ENCODE data around the gene TRIM13.

The TRIM13 gene

DNA sequence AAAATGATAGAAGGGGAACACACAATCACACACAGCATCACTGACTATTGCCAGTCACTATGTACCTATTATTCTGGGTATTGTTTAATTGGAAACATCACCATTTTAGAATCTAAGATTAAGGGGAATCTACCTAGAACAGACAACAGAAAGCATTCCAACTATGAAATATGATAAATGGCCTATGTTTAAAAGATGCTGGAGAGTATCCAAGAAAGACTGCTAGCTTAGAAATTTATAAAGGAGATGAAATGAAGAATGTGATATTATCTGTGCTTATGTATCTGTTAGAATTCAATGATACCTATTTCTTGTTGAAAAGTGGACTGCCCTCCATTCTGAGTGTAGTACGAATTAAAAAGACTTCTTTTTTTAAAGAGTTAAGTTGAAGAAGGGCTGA lies 68.9 kb downstream of the TRIM13 start:
- Histone ChIP-seq H3K36me3 (ENCODE audit: control insufficient read depth, insufficient read depth, low read length) (peaks cover 22% of the 10 kb centered on the region), H3K4me3 (ENCODE audit: low read depth, low read length) (no peak overlapping the region), H3K27me3 (ENCODE audit: control insufficient read depth, insufficient read depth, low read length) (no peaks in the 10 kb centered on the region), H3K27ac (ENCODE audit: low read depth, low read length) (no peak overlapping the region), H3K4me1 (ENCODE audit: control insufficient read depth, insufficient read depth, low read length) (no peaks in the 10 kb centered on the region), H3K9me3 (ENCODE audit: control insufficient read depth, insufficient read depth, low read length) (no peaks in the 10 kb centered on the region), H3K9ac (ENCODE audit: low read depth, low read length) (no peak overlapping the region)

Data from HUES48 (cell line).